ENCODE results near the gene KRT71.

Gene KRT71

DNA sequence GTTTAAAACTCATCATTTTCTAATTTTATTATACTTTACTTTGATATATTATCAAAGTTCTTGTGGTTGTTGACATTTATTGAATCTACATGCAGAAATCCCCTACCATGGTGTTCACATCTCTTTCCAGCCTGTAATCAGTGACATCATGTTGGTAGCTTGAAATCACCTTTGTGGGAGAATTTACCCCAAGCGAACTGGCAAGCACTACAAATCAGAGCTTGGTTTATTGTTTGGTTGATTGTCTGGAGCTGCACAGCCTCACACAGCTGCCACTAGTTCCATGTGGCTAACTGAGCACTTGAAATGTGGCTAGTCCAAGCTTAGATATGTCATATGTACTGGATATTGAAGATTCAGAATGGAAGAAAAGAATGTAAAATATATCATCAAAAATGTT lies 17.4 kb downstream of the KRT71 start:
- DNase-seq, result no peak

DNA sequence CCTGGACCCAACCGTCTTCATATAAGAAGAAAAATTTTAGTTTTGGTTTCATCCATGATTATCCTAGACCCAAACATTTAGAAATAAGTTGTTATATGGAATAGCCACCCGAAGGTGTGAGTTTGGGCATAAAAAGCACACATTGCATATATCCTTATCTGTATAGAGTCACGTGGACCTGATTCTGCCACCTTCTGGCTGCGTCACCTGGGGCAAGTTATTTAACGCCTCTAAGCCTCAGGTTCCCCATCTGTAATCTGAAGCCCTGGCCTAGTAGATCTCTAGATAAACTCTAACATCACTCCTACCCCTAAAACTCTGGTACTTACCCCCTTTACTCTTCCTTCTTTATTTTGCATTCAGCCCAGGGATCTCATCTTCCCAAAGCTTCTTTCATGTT lies 18.5 kb downstream of the KRT71 start:
- DNase-seq, result no peak

DNA sequence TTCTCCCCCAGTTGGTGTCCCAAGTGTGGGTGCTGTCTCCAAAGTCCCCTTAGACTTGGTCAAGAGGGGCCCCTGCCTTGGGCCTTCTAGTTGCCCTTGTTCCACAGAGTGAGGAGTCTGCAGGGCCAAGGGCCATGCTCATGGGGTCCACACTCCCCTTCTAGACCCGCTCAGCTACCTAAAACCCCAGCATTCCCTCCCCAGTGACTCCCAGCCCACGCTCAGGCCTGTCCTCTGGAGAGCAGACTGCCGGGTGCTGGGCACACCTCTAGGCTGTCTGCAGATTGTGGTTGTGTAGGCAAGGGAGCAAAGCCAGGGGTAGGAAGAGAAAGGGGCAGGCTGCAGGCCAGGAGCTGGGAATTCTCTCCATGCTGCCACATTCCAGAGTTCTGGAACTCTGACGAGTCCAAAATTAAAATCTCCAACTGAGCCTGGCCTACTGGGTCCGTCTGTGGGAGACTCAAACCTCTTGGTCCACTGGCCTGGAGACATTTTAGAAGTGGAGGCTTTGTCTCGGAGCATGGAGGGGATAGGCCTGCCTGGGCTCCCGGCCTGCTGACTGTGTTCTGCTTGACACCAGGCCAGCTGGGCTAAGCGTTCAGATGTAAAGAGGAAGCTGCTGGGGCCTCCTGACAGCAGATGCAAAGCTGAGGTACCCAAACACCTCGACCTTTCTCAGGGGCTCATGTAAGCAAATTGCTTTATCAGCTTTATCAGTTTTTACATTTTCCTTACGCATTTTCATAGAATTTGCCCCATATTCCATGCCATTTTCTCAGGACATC lies 19.1 kb downstream of the KRT71 start:
- no peak for DNase-seq

DNA sequence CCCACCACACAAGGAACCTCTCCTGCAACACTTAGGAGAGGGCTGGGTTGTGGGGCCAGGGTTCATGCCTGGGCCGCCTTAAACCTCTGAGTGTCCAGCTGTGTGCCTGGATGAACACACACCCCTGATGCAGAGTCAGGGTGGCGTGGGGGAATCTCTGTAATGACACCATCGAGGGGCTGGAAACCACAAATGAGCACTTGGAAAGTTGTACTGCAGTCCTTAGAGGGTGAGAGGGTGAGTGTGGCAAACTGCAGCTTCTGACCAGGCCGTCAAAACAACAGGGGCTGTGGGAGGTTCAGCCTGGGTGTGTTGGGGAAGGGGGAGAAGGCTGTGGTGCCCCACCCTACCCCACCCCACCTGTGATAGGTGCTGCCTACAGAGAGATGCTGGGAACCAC lies 20.3 kb downstream of the KRT71 start:
- DNase-seq, result no peak

DNA sequence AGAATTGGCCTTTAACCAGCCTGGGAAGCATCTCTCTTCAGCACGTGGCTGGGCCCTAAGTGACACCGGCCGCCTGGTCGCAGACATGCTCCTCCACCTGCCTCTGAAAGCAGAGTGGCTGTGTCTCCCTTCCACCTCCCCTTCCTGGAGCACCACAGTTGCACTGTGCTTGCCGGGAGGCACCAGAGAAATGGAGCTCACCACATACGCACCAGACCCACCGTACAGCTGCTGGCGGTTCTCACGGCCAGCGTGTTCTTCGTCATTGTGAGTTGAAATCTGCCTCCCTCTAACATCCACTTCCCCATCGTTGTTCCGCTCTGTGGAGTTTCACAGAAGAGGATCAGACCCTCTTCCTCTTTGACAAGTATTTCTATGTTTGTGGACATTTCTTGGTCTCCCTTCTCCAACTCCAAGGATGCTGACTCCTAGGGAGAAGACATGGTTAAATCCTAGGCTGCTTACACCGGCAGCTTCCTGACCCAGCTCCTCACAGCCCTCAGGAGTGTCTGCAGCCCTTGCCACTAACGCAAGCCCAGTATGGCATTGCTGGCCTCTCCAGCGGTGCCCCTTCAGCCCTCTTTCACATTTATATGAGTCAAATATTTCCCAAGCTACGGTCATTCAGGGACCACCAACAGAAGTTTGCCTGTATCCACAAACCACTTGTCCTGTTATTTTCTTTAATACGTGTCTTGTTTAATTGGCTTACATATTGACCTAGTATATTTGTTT lies 21.2 kb downstream of the KRT71 start:
- DNase-seq, result no peak

DNA sequence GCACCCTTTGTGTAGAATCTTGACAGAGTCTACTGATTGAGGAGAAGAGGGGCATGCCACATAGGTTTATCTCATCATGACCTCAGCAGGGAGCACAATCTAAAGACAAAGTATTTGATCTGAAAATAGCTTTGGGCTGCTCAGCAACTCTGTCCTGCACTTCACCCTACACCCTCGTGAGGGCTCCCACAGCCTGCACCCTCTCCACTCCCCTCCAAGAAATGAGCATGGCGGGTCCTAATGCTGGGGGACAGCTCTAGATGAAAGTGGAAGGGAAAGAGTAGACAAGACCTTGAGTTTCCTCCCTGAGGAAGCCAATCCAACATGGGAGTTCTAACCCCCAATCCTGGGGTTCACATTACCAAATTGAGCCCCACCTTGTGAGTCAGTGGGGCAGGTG lies 22.0 kb downstream of the KRT71 start:
- DNase-seq, result no peak

DNA sequence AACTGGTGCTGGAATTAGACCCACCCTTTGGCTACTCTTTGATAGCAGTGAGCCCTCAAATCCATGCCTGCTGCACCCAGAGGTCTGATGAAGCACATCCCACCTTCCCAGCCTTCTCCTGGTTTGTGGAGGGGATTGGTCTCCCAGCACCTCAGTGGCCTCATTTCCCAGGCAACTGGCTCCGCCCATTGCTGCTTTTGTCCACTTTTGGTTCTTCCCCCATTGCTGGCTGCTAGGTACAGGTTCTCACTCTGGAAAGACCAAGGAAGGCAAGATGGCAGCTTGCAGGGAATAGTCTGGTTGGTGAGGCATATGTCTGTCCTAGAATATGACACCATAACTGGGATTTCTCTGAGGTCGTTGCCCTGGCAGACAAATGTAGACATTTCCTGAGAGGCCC lies 22.6 kb downstream of the KRT71 start:
- DNase-seq, result no peak

DNA sequence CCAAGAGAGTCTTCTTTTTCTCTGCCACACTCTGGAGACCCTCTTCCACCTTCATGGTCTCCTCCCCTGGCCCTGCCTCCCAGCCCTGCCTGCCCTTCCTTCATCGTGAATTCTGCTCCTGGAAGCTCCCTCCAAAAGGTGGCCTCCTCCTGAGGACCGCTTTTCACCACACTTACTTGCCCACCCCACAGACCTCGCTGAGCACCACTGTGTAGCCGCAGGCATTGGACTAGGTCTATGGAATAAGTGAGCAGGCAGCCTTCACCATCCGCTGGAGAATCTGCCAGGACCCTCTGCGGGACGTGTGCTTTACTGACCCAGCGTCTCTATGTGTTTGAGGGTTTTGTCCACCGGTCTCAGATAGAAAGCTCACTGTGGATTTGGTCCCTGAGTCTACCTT lies 23.1 kb downstream of the KRT71 start:
- DNase-seq, result no peak

DNA sequence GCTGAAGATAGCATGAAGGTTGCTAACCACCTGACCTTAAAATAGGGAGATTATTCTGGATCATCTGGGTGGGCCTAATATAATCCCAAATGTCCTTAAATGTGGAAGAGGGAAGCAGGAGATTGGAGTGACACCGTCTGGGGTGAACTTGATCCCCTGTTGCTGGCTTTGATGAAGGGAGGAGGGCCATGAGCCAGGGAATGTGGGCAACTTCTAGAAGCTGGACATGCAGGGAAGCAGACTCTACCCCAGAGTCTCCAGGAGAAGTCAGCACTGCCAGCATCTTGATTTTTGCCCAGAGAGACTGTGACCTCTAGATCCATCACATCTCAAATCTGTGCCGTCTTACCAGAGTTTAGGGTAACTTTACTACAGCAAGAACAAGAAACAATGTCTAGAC lies 23.5 kb downstream of the KRT71 start:
- no peak for DNase-seq

DNA sequence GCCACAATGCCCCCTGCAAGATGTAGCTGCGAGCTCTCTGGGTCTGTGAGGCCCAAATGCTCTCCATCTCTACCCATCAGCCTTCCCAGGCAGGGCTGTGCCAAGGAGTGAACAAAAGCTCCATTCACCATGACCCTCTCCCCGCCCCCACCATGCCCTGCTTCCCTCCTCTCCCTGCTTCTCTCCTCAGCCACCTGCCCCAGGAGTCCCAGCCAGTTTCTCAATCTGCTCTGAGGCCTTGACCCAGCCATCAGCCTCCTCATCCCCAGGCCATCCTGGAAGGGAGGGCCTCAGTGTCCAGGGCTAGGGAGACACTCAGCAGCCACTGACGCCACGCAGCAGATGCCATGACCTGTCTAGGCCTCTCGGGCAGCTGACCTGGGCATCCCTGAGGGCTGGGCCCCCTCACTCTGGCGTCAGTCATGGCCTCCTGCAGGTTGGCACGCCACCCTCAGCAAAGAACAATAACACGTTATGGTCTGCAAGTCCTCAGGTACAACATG lies 24.3 kb downstream of the KRT71 start:
- no peak for DNase-seq

DNA sequence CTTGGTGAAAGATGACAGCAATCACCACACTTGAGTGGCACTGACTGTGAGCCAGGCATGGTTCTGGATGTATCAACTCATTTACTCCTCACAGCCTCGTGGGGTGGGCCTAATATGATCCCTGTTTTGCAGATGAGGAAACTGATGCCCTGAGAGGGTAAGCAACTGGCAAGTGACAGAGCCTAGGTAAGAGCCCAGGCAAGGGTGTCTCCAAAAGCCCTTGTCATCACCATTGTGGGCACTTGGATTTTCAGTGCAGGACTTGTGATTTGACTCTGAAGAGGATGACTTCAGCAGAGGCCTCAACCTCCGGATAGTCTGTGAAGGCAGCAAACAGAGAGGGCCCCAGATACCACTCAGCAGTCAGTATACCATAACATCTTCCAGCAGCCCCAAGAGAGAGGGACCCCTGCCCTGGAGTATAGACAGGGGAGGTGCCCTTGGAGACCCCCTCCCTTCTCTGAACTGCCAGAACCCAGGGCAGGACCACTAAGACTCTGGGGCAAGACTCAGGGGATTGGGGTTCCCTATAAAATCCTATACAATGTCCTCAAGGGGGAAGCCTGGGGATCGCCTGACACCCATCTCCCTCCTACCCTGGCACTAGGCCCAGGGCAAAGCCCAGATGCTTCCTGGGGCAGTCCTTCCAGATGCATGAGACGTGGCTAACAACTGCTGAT lies 25.7 kb downstream of the KRT71 start:
- DNase-seq, result no peak

DNA sequence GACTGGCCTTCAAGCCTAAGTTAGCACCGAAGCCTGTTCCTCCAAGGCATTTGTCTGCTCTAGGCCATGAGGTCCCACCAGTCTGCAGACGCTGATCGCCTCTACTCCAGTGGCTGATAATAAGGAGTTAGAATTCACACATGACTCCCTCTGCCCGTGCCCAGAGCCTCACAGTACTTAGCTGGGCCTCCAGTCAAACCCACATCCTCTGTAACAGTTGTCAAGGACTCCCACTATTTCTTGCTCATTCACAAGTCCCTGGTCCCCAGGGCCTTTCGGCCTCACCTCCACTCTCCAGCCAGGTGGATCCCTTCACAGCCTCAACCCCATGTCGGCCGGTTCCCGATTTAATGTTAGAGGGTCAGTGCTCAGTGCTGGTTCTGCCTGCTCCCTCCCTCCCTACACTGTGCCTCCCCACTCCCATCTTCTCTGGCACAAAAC lies 26.4 kb downstream of the KRT71 start:
- no peak for DNase-seq

DNA sequence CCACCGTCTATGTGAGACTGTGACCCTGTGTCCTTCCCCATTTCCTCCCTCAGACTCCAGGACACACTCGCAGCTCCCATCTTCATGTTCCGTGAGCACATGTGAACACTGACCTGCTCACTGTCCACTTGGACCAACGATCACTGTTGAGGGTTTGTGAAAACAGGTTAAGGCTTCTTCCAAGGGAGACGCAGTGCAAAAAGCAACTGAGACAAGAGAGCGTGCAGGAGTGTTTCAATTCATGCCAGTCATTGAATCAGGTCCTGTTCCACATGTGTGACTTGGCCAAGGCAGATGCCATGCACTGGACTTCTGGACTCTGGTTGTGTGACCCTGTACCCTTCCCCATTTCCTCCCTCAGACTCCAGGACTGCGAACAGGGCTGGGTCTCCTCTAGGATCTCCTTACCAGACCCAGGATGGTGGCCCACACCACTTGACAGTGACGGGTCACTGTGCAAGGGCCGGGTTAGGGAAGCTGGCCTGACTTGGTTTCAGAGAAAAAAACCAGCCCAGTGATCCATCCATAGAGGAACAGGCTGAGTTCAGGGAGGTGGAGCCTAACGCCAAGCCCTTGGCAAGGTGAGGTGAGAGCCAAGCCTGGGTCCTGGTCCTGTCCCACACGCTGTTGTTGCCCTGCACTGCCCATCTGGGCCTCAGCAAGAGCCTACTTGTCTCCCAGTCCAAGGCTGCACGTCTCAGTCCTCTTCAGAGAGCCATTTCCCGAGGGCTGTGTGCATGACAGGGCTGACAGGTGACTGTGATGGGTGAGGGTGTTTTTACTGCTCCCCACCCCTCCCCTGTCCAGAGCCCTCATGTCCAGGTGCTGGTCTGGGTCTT lies 27.1 kb downstream of the KRT71 start:
- DNase-seq, result no peak

DNA sequence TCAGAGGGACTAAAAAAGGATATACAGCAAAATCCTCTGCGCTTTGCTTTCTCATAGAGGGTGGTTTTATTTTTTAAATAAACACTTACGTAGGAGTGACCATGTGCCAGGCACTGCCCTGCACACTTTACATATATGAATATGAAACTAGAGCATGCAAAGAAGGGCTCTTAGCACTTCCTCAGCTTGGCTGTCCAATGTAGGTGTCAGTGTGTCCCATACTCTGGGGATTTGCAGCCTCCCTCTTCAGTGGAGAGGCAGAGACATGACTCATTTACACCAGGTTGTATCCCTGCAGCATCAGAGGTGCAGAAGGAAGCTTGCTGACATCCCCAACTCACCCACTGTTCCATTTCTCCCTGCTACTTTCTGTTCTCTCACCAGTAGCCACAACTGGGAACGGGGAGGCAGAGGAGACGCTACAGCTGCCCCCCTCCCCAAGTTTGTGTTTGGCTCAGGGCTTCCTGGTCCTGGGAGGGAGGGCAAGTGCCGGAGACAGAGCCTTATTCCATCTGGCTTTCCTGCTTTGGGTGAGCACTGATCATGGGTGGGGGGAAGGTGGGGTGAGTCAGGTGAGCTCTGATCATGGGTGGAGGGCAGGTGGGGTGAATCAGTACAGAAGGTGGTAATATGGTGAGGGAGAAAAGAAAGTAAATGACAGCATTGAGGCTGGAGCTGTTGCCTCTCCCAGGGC lies 27.9 kb downstream of the KRT71 start:
- DNase-seq, result no peak

DNA sequence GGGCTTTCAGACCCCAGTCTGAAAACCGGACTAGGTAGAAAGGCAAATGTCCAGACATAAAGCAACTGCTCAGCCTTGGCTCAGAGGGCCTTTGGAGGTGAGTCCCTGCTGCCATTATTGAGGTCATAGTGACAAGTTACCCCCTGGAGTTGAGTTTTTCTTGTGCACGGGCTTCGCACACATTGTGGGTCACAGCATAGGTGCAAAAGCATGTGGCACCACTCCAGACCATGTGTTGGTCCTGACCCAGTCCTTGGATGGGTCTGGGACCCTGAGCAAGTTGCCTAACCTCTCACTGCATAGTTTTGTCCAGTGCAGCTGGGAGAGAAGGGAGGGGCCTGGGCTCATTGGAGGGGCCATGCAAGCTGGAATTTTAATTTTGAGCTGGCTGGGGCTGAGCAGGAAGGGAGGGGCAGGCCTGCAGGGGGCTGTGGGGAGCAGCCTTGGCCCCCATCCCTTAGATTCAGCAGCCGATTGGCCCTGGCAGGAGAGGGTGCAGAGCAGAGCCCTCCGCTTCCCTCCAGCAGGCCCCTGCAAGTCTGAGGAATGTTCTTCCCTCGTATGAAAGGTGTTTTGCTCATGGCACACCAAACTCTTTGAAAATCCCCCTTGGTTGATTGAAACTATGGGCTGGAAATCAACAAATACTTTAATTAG lies 28.6 kb downstream of the KRT71 start:
- DNase-seq, result no peak

DNA sequence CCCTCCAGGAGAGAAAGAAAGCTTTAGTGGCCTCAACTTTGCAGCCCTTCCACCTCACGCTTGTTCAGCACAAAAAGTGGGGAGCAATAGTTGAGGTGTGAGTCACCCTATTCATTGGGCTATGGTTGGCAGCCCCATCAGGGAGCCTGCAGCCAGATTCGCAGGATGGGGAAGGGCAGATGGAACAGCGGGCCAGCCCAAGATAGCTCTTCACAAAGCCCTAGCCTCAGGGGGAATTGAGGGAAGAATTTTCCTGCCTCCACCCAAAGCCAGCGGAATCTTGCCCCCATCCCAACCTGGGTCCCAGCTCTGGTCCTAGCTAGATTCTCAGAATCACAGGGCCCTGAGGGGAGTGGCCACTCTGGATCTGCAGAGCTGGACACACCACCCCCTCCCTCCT lies 29.1 kb downstream of the KRT71 start:
- DNase-seq, result no peak

DNA sequence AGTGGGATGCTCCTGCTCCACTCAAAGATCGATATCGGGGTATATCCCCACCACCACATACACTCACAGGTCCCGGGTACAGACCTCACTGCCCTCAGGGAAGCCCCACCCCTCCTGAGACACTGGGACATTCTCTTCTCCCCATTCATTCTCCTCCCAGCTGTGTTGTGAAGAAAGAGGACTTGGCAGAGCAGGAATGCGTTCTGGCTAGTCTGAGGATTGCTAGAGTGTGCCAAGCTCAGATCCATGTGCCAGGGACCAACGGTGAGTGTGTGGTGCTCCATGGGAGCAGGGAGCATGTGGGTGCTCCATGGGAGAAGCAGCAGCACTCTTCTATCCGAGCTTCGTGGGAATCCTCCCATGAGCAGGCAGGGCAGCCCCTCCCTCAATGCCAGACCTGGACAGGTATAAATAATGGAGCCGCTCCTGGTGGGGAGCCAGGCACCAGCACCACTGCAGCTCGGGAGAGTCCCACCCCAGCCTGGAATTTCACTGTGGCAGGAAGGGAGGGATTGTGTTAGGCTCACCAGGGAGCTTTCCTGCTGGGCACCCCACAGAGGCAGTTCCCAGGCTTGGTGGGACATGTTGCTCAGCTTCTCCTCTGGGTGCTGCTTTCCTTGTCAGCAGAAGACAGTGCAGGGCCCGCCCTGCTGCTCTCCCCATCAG lies 30.5 kb downstream of the KRT71 start:
- DNase-seq, result no peak

DNA sequence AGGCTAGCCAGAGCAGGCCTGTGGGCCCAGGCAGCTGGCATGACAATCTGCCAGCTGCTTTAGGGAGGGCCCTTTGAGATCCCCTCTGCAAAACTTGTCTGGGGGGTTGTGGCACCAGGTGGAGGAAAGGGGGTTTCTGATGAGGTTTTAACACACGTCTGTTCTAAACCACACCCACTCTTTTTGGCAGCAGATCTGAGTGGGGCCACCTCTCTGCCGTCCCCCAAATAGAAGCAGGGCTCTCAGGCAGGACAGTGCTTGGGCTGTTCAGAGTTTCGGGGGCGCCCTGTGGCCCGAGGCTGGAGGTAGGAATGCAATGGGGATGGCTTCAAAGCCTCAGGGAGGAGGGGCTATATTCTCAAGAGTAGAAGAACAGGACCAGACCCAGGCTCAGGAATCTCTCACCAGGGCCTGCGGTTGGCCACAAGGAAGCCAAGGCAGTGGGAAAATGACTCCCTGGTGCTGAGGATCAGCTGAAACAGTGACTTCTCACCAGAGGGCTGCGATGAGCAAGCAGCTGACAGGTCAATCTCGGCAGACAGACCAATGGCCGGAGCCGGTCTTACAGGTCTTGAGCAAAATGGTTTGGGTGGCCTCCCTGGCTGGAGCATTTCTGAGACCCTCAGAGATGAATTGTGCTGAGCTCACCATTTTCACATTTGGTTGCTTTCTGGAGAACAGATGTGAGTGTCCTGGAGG lies 31.2 kb downstream of the KRT71 start:
- DNase-seq, result no peak

DNA sequence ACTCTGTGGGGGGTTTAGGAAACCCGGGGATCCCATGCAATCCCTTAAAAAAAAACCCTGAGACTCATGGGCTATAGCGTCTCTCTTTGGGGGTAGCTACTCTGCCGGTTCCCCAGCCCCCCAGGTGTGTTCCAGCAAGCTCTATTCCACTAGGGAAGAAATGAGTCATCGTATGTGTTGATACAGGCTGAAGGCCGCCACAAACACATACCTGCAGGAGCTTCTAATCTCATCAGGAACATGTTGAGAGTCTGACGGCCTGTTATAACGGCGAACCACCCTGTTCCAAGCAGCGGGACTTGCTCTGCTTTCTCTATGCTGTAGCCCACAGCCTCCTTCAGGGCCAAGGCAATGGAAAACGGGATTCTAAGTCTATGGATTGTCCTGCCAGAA lies 31.8 kb downstream of the KRT71 start:
- no peak for DNase-seq

Measured in NCI-H1436 (cell line).